Breast epithelium (tissue), 3 donors: ENCODE measurements around the gene WDPCP.

Source experiments
- POLR2AphosphoS5 ChIP-seq, 3 donors: sonication (generic); formaldehyde crosslinking; IDR thresholded peaks; one replicate each; pipeline ENCODE4 v1.6.1; 2017; ENCODE audit warnings: antibody characterized with exemption in 3 of 3
- TF ChIP-seq, protein P1 (sequence below), 3 donors: fragments of 450-650 bp; IDR thresholded peaks; one replicate each; pipeline ENCODE4 v1.5.1; 2016 to 2017; ENCODE audit warnings: antibody characterized with exemption in 3 of 3, mild to moderate bottlenecking in 3 of 3, moderate library complexity in 3 of 3

DNA sequence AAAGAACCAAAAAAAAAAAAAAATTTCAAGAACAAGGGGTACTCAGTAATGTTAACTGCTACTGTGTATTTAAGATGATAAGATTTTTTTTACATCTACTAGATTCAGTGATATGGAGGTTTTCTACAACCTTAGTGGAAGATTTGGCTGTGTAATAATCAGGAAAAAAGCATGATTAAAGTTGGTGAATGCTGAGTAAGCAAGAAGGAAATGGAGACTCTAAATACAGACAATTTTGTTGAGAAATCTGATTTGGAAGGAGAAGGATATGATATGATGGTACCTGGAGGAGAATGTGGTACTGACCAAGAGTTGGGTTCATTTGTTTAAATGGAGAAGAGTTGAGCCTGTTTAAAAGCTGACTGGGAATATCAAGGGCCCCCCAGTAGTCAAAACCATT lies 125.1 kb downstream of the WDPCP start:
- TF ChIP-seq, protein P1, sequence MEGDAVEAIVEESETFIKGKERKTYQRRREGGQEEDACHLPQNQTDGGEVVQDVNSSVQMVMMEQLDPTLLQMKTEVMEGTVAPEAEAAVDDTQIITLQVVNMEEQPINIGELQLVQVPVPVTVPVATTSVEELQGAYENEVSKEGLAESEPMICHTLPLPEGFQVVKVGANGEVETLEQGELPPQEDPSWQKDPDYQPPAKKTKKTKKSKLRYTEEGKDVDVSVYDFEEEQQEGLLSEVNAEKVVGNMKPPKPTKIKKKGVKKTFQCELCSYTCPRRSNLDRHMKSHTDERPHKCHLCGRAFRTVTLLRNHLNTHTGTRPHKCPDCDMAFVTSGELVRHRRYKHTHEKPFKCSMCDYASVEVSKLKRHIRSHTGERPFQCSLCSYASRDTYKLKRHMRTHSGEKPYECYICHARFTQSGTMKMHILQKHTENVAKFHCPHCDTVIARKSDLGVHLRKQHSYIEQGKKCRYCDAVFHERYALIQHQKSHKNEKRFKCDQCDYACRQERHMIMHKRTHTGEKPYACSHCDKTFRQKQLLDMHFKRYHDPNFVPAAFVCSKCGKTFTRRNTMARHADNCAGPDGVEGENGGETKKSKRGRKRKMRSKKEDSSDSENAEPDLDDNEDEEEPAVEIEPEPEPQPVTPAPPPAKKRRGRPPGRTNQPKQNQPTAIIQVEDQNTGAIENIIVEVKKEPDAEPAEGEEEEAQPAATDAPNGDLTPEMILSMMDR (IDR thresholded peaks at IDR 0.05) = no peak
- TF ChIP-seq POLR2AphosphoS5 (IDR thresholded peaks at IDR 0.05) = no peak
